HG02798 (cell line): ENCODE measurements around the gene CERK.
"Not testable (repeated sequence)": the region's sequence is repeated elsewhere in the genome, so short reads cannot be mapped to it uniquely, and the experiment has no call there.

Source experiments
- ATAC-seq: cut with Tn5 transposase; IDR thresholded peaks from one replicate; pipeline ENCODE4 v1.9.1; 2021; ENCODE audit warnings: mild to moderate bottlenecking; ENCODE audit not compliant: unreplicated experiment, poor library complexity

Gene CERK

GRCh38 chr22:46634973-46635685, 102.9 kb downstream of the CERK start:
- ATAC-seq, result not testable (repeated sequence)
